Measurements from ENCODE around the gene FLNC.

The FLNC gene

GRCh38 chr7:128845475-128845874 lies 15.3 kb downstream of the FLNC start:
- no peak for DNase-seq

DNA sequence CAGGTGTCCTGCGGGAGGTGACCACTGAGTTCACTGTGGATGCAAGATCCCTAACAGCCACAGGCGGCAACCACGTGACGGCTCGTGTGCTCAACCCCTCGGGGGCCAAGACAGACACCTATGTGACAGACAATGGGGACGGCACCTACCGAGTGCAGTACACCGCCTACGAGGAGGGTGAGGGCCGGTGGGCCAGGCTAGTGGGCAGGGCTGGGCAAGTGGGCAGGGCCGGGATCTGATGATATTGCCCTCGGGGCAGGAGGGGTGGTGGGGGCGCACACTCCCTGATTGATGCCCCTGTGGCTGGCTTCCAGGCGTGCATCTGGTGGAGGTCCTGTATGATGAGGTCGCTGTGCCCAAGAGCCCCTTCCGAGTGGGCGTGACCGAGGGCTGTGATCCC lies 15.8 kb downstream of the FLNC start:
- no peak for DNase-seq

- DNase-seq, result no peak
These were observed 16.7 kb downstream of the FLNC start for GRCh38 chr7:128846781-128847444.

- no peak for DNase-seq
These were observed 17.6 kb downstream of the FLNC start for GRCh38 chr7:128847721-128848211.

DNA sequence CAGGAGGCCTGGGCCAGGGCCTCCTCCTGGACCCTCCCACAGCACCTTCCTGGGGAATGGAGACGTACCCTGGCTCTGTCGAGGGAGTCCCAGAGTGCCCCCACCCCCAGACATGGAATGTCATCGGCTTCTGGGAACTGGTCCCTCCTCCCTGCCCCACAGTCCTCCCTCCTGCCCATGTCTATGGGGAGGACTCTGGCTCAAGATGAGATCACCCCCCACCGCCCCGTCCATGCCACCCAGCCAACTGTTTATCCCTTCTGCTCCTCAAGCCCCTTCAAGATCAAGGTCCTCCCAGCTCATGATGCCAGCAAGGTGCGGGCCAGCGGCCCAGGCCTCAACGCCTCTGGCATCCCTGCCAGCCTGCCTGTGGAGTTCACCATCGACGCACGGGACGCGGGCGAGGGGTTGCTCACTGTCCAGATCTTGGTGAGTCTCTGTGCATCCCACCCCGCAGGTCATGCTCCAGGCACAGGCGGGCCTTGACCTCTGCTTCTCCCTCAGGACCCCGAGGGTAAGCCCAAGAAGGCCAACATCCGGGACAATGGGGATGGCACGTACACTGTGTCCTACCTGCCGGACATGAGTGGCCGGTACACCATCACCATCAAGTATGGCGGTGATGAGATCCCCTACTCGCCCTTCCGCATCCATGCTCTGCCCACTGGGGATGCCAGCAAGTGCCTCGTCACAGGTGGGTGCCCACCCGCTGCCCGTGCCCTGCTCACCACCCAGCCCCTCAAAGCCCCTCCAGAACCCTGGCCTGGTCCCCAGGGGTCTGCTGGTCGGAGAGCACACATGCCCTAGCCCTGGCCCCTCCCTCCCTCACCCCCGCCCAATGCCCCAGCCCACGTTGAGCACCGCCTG lies 18.3 kb downstream of the FLNC start:
- DNase-seq, result no peak

- no peak for DNase-seq
These were observed 18.9 kb downstream of the FLNC start for GRCh38 chr7:128849156-128849515.

GRCh38 chr7:128849804-128850490 lies 19.7 kb downstream of the FLNC start:
- DNase-seq, result no peak

DNA sequence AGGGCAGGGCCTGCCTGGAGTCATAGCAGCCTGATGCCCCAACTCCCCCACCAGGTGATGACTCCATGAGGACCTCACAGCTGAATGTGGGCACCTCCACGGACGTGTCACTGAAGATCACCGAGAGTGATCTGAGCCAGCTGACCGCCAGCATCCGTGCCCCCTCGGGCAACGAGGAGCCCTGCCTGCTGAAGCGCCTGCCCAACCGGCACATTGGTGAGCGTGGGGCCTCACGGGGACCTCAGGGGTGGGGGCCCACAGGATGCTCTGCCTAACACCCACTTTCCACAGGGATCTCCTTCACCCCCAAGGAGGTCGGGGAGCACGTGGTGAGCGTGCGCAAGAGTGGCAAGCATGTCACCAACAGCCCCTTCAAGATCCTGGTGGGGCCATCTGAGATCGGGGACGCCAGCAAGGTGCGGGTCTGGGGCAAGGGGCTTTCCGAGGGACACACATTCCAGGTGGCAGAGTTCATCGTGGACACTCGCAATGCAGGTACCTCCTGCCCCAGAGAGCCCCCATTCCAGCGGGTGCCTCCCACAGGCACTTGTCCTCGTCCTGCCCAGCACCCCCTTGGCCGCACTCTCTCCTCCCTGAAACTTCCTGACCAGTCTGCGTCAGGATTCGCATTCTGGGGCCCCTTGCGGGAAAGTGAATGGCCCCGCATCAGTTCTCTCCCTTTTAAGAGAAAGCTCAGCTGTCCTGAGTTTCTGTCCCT lies 22.5 kb downstream of the FLNC start:
- DNase-seq, result no peak

DNA sequence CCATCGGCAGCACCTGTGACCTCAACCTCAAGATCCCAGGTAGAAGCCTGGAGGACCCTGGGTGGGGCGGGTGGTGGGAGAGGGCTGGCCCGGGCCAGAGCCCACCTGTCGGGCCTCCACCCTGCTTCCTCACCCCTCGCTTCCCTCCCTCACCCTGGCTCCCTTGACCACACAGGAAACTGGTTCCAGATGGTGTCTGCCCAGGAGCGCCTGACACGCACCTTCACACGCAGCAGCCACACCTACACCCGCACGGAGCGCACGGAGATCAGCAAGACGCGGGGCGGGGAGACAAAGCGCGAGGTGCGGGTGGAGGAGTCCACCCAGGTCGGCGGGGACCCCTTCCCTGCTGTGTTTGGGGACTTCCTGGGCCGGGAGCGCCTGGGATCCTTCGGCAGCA lies 23.6 kb downstream of the FLNC start:
- no peak for DNase-seq

GRCh38 chr7:128854396-128854795 lies 24.2 kb downstream of the FLNC start:
- no peak for DNase-seq

DNA sequence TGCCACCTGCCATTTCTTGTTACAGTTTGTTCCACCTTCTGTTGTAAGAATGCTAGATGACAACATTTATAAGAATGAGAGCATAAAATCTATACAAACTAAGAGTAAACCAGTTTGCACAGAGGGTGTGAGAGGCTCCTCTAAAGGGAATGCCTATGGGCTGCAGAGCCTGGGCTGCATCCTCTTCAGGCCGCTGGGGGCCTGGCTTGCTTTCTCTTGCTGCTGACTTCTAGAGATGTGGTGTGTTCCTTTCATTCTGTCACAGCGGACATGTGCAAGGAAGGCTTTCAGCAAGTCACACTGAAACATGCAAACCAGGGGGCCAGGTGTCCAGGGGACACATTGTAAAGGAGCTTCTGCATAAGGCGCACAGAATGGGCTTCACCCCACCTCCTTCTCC lies 25.4 kb downstream of the FLNC start:
- no peak for DNase-seq

GRCh38 chr7:128856001-128856718 lies 26.0 kb downstream of the FLNC start:
- no peak for DNase-seq

DNA sequence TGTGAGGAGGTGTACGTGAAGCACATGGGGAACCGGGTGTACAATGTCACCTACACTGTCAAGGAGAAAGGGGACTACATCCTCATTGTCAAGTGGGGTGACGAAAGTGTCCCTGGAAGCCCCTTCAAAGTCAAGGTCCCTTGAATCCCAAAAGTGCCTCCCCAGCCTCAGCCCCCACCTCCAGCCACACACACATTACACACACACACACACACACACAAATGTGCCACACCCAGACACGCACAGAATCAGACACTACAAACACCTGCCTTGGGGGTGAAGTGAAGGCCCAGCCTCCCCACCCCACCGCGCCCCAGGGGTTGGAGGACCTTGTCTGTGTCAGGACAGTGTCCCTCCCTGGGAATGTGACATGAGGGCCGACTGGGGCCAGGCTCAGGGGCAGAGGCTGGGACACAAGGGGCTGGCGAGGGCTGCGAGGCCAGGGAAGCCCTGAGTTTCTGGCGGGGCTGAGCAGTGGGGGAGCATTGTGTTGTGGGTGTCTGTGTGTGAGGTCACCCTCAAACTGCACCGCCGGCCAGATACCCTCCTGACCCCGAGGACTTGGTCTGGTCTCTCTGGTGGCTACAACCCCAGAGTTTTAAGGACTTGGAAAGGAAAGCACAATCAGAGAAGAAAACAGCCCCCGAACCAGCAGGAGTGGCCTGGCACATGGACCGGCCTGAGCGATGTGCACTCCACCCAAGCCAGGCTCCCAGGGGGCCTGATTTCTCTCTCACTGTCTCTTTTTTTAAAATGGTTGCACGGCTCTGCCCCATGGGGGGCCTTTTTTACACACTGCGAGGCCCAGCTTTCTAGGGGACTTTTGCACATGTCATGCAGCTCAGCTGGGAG lies 28.4 kb downstream of the FLNC start:
- no peak for DNase-seq

- DNase-seq, result no peak
These were observed 29.3 kb downstream of the FLNC start for GRCh38 chr7:128859232-128860157.

DNA sequence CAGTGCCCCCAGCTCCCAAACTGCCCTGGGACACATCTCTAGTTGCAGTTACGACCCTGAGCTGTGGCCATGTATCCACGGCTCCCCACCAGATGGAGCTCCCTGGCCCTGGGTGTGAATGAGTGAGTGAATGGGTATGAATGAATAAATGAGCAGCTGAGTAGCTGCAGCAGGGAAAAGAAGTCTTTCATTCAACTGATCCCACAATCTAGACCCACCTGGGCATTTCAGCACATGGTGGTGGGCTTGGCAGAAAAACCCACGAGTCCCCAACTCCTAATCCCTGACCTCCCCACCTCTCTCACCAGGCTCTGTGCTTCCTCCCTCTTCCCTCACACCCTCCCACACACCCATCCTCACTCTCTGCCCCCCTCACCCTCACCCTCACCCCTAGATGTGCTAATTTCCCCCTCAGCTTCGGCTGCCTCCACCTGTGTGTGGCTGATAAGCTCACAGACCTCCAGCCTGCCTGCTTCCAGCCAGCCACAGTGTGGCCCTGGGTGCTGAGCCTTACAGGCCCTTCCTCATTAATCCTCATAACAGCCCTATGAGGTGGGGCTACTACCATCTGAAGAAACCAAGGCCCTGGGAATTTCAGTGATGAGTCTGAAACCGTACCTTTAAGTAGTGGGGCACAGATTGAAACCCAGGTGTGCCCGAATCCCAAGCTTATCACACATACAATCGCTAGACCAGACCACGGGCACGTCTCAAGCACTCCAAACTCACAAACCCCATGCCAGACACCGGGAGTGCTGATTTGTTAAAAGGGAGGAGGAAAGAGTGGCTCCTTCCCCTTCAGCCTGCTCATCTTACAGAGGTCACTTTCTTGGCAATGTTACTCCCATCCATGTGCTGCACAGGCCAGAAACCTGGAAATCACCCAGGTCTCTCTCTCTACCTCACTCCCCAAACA lies 30.2 kb downstream of the FLNC start:
- no peak for DNase-seq

DNA sequence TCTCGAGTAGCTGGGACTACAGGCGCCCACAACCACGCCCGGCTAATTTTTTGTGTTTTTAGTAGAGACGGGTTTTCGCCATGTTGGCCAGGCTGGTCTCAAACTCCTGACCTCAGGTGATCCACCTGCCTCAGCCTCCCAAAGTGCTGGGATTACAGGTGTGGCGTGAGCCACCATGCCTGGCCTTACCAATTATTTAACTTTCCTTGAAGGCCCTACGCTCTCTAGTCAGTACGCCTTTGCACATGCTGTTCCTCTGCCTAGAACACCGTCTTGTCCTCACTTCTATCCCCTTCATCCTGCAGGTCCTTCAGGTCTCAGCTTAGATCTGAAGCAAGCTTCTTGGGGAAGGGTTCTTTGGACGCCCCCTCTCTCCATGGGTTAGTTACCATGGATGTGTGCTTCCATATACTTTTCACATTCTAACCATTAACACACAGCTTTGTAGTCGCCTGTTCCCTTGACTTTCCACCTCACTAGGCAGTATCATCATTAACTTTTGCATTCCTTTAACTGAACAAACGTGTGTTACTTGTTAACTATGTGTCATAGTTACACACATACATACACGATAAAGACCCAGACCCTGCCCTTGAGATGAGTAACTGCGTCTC lies 31.9 kb downstream of the FLNC start:
- DNase-seq, result no peak

GRCh38 chr7:128862571-128863432 lies 32.6 kb downstream of the FLNC start, which contains the start of gene ATP6V1F:
ATP6V1F (plus strand) TSS chr7:128862856; CDS start chr7:128862905, 49 bp downstream.
- peak; percentile 90 to 95 for DNase-seq
